Cardiac muscle cell (in vitro differentiated cells and primary cell): ENCODE data around the gene TRIM45. TPM values are rescaled to one million over a fixed set of nuclear protein-coding genes. Genes with fewer than 3 reads are reported as not detected.

Experiments
- DNase-seq, 2 donors: peaks; one replicate each; pipeline versions ENCODE4 v3.0.0 to v3.0.0-alpha.2; 2010 to 2017; ENCODE audit warnings: low read depth in 1 of 2, low spot score in 1 of 2
- H3K27ac ChIP-seq: fragments of 200-600 bp; sonication (generic); 2 replicates; pipeline ENCODE4 v1.5.1; 2016
- H3K27me3 ChIP-seq: fragments of 200-600 bp; sonication (generic); 2 replicates; pipeline ENCODE4 v1.6.0; 2016; ENCODE audit warnings: control low read depth
- H3K36me3 ChIP-seq: fragments of 200-600 bp; sonication (generic); 2 replicates; pipeline ENCODE4 v1.5.1; 2016; ENCODE audit warnings: control low read depth
- H3K4me1 ChIP-seq: fragments of 200-600 bp; sonication (generic); 2 replicates; pipeline ENCODE4 v1.8.1; 2017; ENCODE audit warnings: low read depth, mild to moderate bottlenecking, mixed run types
- H3K4me3 ChIP-seq: fragments of 200-600 bp; sonication (generic); 2 replicates; pipeline ENCODE4 v1.5.1; 2016; ENCODE audit warnings: mild to moderate bottlenecking
- H3K9me3 ChIP-seq: fragments of 200-600 bp; sonication (generic); 2 replicates; pipeline ENCODE4 v1.5.1; 2017; ENCODE audit warnings: low read depth, mild to moderate bottlenecking, control low read depth
- polyA plus RNA-seq: library from polyadenylated mRNA; unstranded; fragments of >200 nt; fragmentation: Nextera tagmentation; extraction: Ambion mirVana; gene quantifications from 2 replicates; pipeline ENCODE4 v1.2.1, GENCODE V29; 2016
- total RNA-seq: library from RNA; depleted of rRNA; stranded (reverse); fragments of >200 nt; gene quantifications from 2 replicates; pipeline ENCODE4 v1.2.3, GENCODE V29; 2016
- TF ChIP-seq, protein P1 (sequence below): IDR thresholded peaks from 2 replicates; pipeline ENCODE4 v1.5.1; 2012; ENCODE audit warnings: low read depth, mild to moderate bottlenecking, low read length

TRIM45 gene
- total and polyA plus RNA-seq, 2 experiments from 2014 or later, result 17.2 to 21.5 TPM

DNA sequence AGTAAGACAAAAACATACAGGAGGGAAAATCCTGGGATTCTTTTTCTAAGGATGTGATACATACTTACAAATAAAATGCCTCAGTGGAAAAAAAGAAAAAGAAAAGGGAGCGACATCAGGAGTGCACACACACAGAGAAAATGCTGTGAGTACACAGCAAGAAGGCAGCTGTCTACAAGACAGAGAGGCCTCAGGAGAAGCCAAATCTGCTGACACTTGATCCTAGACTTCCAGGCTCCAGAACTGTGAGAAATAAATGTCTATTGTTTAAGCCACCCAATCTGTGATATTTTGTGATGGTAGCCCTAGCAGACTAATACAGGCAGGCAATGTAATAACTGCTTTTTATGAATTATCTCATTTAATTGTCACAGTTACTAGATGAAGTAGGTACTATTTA lies 17.0 kb upstream of the TRIM45 start:
- no peak for DNase-seq
- H3K27ac ChIP-seq, result no peak overlapping the region
- no peaks in the 10 kb centered on the region for H3K9me3 ChIP-seq
- no peaks in the 10 kb centered on the region for H3K27me3 ChIP-seq
- no peaks in the 10 kb centered on the region for H3K36me3 ChIP-seq
- H3K4me3 ChIP-seq, result no peak overlapping the region
- H3K4me1 ChIP-seq, result peaks cover 15% of the 10 kb centered on the region
- TF ChIP-seq, protein P1, sequence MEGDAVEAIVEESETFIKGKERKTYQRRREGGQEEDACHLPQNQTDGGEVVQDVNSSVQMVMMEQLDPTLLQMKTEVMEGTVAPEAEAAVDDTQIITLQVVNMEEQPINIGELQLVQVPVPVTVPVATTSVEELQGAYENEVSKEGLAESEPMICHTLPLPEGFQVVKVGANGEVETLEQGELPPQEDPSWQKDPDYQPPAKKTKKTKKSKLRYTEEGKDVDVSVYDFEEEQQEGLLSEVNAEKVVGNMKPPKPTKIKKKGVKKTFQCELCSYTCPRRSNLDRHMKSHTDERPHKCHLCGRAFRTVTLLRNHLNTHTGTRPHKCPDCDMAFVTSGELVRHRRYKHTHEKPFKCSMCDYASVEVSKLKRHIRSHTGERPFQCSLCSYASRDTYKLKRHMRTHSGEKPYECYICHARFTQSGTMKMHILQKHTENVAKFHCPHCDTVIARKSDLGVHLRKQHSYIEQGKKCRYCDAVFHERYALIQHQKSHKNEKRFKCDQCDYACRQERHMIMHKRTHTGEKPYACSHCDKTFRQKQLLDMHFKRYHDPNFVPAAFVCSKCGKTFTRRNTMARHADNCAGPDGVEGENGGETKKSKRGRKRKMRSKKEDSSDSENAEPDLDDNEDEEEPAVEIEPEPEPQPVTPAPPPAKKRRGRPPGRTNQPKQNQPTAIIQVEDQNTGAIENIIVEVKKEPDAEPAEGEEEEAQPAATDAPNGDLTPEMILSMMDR, result no peak

DNA sequence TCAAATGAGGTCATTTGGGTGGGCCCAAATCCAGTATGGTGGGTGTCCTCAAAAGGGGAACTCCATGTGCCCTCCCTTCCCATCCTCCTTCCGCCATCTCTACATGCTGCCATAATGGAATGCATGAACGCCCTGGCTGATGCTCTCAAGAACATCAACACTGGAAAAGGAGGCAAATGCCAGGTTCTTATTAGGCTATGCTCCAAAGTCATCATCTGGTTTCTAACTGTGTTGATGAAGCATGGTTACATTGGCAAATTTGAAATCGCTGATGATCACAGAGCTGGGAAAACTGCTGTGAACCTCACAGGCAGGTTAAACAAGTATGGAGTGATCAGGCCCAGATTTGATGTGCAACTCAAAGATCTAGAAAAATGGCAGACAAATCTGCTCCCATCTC lies 16.6 kb upstream of the TRIM45 start:
- Histone ChIP-seq H3K27me3 (no peaks in the 10 kb centered on the region), H3K4me1 (peaks cover 15% of the 10 kb centered on the region), H3K36me3 (no peaks in the 10 kb centered on the region), H3K4me3 (no peak overlapping the region), H3K27ac (no peak overlapping the region), H3K9me3 (no peaks in the 10 kb centered on the region)
- DNase-seq, result no peak
- TF ChIP-seq, protein P1, result no peak

DNA sequence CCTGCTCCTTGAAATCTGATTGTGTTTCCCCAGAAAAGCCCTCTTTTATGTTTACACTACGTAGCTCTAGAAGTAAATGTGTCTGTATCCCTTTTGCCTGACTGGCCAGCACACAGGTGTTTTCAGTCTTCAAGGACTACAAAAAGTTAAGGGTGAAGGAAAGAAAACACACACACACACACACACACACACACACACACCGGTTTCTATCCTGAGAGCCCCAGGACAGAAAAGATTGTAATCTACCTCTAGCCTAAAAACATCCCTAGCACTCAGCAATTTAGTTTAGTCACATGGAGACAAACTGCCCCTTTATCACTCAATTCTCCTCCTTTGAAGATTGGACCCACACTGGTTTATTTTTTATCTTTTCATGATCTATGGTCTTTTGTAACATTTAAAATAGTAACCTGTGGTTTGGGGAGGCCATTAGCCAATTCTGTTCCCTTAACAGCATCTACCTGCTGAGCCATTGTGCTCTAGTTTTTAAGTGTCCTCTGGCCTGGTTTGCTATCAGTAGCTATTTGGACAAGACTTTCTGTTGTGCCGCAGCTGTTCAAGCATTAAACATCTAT lies 15.8 kb upstream of the TRIM45 start:
- Histone ChIP-seq H3K9me3 (no peaks in the 10 kb centered on the region), H3K36me3 (no peaks in the 10 kb centered on the region), H3K27me3 (no peaks in the 10 kb centered on the region), H3K27ac (no peak overlapping the region), H3K4me1 (peaks cover 15% of the 10 kb centered on the region), H3K4me3 (no peak overlapping the region)
- TF ChIP-seq, protein P1, result no peak
- DNase-seq, result no peak

DNA sequence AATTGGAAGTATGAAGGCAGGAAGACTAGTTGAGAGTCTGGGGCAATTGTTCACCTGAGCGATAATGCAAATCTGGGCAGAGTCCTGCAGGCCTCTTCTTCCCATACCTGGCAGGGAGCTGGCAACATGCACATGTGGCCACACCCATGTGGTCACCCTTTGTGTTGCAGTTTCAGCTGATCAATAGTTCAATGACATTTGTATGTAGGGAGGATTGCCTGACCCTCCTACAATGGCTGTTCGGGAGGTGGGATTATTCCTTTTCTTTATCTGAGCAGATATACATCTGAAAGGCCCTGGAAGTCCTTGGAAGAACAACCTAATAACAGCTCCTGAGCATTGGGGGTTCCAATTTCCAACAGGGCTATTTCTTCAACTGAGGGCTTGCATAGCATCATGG lies 15.2 kb upstream of the TRIM45 start:
- TF ChIP-seq, protein P1, result no peak
- no peak overlapping the region for H3K4me3 ChIP-seq
- no peaks in the 10 kb centered on the region for H3K36me3 ChIP-seq
- no peaks in the 10 kb centered on the region for H3K27me3 ChIP-seq
- no peaks in the 10 kb centered on the region for H3K9me3 ChIP-seq
- DNase-seq, result no peak
- H3K27ac ChIP-seq, result no peak overlapping the region
- peaks cover 15% of the 10 kb centered on the region for H3K4me1 ChIP-seq

DNA sequence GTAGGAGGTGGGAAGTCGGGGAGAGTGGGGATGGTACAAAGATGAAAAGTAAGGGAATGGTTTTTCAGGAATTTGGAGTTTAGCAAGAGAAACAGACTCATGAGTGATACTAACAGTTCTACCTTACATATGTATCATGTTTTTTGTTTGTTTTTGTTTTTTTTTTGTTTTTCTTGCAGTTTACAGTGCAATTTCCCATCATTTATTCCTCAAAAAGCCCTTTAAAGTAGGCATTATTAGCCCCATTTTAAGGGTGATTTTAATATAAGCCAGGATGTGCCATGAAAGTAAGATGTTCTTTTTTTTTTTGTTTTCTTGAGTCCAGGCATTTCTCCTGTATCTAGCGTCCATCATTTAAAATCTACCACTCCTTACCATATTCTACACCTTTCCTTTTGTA lies 13.8 kb upstream of the TRIM45 start:
- DNase-seq, result no peak

More for the DNA sequence above, 13.8 kb upstream of the TRIM45 start:
- Histone ChIP-seq H3K9me3 (no peaks in the 10 kb centered on the region), H3K27me3 (no peaks in the 10 kb centered on the region), H3K27ac (no peak overlapping the region), H3K36me3 (no peaks in the 10 kb centered on the region), H3K4me1 (peaks cover 15% of the 10 kb centered on the region), H3K4me3 (no peak overlapping the region)
- TF ChIP-seq, protein P1, result no peak
